ENCODE measurements around the gene ZNF30.
A peak's percentile ranks its signal among the peaks of the same experiment; 100 is the strongest.
"Not testable (repeated sequence)": the region's sequence is repeated elsewhere in the genome, so short reads cannot be mapped to it uniquely, and the experiment has no call there.

The ZNF30 gene

DNA sequence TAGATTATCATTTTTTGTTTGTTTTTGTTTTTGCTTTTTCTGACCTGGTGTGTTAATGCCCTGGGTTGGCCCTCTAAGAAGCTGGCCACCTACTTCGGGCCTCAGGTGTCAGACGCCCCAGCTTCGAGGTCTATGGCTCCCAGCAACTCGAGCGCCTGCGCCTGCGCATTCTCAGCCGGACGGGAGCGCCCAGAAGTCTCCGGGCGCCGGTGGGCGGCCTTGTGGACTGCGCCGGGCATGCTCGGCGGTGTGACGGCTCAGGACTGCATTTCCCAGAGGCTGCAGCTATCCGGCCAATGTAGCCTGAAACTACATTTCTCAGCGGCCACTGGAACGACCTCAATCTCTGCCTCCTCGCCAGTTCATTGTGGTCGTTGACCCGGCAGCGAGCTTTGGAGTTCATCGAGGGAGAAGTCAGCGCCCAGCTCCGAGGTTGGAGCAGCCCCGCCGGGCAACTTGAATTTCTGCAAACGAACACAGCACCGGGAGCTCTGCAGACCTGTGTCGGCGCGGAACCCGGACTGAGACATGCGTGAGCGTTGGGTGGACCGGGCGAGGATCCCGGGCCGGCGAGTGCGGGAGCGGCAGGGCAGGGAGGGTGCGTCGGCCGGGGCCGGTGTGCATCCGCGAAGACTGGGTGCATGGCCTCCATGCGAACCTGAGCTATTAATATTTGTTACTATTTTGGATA lies at the start of gene ZNF30:
Gene ZNF30, plus strand, starts transcription at position 219 of the 691 bp plus-strand sequence. CDS start 3,045 bp downstream, outside the sequence.
- peak; percentile 84 to 86 for DNase-seq

DNA sequence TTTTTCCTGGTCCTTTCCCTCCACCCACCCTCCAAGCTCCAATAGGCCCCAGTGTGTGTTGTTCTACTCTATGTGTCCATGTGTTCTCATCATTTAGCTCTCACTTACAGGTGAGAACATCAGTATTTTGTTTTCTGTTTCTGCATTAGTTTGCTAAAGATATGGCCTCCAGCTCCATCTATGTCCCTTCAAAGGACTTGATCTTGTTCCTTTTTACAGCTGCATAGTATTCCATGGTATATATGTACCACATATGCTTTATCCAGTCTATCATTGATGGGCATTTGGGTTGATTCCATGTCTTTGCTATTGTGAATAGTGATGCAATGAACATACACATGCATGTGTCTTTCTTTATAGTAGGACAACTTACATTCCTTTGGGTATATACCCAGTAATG lies 47.1 kb upstream of the ZNF30 start:
- DNase-seq = no peak

DNA sequence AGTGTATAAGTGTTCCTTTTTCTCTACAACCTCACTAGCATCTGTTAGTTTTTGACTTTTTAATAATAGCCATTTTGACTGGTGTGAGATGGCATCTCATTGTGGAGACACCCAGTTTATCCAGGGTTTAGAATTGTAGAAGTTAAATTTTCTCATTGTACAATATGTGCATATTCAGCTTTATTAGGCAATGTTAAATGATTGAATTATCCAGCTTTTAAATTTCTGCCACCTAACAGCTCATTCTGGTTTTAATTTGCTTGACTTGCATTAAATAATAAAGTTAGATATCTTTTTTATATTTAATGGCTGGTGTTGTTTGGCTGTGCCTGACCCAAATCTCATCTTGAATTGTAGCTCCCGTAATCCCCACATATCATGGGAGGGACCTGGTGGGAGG lies 46.7 kb upstream of the ZNF30 start:
- no peak for DNase-seq

DNA sequence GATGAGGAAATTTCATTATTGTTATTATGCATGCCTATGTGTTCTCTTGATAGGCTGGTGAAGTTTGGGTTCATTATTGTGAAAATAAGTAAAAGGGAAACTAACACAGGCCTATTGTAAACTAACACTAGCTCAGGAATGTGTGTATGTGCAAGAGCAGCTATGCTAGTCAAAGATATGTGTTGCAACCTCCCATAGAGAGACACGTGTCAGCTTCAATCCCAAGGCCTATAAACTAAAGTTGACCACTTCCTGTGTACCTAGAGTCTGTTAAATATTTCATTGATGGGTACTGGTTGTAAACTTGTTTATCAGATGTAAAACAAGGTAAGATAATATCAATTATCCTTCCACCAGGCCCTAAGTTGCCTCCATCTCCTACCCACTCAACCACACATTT lies 44.7 kb upstream of the ZNF30 start:
- no peak for DNase-seq

DNA sequence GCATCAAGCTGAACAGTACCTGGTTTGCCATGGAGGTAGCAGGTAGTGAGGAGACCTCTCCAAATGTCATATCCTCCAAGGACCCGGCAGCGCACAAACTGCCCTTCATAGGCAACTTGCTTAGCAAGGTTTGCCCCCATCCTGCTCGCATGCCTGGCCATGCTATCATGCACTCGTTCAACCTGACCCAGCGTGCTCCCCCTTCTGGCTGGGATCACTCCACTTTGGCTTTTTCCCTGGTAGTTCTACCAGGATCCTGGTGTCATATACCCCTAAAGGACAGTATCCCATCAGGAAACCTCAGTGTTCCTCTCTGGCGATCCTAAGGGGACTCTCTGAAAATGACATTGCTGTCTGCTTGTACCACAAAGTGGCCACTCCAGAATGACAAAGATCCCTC lies 38.6 kb upstream of the ZNF30 start:
- no peak for DNase-seq

DNA sequence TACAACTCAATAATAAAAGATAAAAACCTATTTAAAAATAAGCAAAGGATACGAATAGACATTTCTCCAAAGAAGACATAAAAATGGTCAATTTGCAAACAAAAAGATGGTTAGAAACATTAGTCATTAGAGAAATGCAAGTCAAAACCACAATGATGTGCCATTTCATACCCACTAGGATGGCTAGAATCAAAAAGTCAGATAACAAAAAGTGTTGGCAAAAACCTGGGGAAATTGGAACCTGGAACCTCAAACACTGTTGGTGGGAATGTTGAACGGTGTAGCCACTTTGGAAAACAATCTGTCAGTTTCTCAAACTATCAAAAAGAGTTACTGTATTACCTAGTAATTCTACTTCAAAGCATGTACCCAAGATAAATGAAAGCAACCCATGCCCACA lies 26.5 kb upstream of the ZNF30 start:
- no peak for DNase-seq

DNA sequence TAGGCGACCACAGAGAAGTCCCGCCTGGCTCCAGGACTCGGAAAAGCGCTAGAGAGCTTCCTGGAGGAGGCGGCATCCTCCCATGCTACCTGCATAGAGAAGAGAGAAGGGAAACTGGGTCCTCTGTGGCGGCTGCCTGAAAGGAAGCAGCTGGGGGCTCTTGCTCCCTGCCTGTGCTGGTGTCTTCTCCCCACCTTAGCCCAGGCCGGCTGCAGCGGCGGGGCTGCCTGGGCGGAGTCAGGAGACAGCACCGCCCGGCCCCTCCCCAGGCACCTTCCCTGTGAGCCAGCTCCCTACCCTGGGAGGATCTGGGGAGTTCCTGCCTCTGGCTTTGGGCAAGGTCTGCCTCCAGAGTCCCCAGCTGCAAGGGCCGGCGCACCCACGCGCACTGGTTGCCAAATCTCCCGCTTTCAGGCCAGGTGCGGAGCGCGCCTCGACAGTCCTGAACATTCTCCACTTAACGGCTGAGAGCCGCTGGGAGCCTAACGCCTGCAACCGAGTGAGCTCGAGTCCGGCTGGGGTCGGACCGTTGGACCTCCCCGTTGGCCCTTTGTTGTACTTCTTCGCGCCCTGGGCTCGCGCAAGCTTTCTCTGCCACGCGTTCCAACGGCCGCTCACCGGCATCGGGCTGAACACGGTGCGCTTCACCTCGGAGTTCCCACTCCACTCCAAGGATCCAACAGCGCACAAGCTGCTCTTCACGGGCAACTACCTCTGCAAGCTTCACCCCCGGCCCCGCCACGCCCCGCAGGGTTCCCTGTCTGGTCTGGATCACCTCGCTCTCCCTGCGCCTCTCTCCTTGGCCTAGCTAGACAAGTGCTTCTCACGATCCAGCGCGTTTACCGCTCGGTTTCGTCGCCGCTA lies 21.8 kb upstream of the ZNF30 start:
- DNase-seq = no peak

DNA sequence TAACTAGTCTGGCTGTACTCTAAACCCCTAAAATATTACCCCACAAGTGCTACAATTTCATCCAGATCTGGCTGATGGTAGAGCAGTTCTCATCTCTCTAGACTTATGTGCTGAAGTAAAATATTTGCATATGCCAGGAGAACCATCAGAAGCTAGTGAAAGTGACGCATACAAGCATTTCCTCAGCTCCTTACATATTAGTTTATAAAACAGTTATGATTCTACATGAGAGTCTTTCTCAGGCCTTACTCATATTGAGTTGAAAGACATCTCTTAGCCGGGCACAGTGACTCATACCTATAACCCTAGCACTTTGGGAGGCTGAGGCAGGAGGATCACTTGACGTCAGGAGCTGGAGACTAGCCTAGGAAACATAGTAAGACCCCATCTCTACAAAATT lies 15.9 kb upstream of the ZNF30 start:
- DNase-seq = no peak

DNA sequence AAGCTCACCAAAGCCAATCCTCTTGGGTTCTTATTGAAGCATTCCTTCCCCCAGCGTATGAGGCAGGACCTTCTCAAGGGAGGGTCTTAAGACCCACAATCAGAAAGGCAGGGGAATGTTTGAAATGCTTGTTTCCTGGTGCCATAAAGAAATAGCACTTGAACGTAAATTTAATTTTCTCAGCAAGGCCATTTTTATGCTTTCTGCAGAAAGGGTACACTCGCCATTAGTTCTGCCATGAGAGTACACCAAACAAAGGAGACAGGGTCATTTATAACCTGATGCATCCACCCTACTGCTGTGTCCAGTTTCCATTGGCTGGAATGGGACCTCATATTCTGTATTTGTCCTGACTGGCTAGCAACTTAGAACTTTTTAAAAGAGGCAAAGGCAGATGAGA lies 9.6 kb upstream of the ZNF30 start:
- DNase-seq = not testable (repeated sequence)

DNA sequence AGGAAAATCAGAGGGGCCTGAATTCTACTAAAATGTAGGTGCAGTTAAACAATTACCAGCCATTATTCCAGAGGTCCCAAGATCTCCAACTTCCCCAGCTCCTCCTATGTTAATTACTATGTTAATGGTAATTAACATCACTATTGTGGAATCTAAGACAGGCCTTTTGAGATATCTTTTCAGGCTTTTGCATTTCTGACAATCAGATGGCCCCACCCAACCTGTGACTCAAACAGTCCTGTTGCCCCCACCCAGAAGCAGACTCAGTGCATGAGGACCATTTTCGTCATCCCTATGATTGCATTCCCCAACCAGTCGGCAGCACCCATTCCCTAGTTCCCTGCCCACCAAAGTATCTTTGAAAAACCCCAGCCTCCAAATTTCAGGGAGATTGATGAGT lies 8.5 kb upstream of the ZNF30 start:
- DNase-seq = no peak

DNA sequence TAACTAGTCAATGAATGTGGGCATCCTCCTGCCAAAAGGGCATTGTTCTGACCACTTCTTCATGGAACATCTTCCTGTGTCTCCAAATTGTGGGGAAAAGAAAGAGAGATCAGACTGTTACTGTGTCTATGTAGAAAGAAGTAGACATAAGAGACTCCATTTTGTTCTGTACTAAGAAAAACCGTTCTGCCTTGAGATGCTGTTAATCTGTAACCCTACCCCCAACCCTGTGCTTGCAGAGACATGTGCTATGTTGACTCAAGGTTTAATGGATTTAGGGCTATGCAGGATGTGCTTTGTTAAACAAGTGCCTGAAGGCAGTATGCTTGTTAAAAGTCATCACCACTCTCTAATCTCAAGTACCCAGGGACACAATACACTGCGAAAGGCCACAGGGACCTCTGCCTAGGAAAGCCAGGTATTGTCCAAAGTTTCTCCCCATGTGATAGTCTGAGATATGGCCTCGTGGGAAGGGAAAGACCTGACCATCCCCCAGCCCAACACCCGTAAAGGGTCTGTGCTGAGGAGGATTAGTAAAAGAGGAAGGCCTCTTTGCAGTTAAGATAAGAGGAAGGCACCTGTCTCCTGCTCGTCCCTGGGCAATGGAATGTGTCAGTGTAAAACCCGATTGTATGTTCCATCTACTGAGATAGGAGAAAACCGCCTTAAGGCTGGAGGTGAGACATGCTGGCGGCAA lies 6.5 kb upstream of the ZNF30 start:
- DNase-seq = not testable (repeated sequence)

DNA sequence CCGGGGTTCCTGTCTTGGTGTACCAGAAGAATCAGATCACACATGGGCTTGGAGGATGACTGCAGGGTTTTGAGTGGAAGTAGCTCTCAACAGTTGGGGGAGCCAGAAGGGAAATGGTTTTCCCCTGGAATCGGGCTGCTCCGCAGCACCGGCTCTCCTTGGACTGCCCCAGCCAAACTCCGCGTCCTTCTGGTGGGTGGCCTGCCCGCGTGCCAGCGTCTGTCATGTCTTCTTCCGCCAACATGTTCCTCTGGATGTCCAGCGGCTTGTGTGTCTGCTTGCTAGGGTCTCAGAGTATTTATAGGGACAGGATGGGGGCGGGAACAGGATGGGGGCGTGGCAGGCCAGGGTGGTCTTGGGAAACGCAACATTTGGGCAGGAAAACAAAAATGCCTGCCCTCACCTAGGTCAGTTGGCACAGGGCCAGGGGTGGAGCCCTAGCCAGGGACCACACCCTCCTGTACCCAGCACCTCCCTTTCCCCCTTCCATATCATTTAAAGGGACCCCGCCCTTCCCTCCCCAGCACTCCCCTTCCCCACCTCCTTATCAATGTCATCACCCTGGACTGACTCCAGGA lies 1.3 kb upstream of the ZNF30 start:
- DNase-seq = no peak

DNA sequence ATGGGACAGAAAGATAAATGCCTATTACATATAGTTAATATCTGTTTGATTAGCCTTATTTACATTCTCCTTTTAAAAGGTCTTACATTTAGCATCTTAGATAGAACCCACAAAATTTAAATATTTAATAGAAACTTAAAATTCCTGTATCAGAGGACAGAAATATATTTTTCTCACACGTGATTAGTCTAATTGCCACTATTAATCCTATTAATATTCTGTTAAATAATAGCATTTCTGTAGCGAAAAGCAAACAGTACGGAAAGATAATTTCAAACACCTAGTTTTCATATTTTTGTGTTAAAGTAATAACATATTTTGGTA lies 380 bp upstream of the ZNF30 start:
- DNase-seq = no peak

DNA sequence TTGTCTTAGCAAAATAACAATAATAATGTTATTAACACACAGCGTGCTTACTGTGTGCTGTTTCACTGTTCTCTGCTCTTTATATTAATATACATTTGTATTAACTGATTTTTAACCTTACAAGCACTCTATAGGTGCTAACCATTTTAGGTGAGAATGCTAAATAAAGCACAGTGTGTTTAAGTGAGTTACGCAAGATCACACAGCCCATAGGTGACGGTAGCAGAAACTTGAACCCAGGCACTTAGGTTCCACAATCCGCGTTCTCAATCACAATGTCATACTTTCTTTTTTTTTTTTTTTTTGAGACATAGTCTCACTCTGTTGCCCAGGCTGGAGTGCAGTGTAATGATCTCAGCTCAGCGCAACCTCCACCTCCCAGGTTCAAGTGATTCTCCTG lies 5.8 kb downstream of the ZNF30 start:
- no peak for DNase-seq

DNA sequence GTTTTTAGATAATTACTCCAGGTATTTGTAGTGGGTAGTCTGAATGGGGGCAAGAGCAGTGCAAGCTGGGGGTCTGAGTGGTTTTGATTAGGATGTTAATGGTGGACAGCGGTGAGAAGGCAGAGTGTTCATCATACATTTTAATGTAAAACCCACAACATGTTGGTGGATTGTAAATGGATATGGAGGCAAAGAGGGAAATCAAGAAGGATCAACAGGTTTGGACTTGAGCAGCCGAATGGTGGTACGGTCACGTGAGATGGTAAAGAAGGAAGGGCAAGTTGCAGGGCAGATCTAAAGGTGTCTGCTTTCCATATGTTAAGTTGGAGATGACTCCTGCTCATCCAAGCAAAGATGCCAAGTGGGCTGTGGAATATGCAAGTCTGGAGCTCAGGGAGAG lies 9.5 kb downstream of the ZNF30 start:
- no peak for DNase-seq

DNA sequence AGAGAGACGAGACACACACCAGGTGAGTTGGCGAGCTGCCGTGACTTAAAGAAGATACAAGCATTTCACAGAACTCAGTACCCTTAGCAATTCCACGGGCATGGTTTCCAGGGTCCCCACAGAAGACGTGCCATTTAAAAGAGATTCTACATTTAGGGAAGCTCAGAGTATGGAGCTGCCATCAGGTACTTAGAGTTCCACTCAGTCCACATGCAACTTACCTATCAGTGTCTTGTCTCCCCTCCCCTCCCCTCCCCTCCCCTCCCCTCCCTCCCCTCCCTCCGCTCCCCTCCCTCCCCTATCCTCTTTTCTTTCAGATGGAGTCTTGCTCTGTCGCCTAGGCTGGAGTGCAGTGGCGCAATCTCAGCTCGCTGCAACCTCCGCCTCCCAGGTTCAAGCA lies 12.2 kb downstream of the ZNF30 start:
- no peak for DNase-seq

DNA sequence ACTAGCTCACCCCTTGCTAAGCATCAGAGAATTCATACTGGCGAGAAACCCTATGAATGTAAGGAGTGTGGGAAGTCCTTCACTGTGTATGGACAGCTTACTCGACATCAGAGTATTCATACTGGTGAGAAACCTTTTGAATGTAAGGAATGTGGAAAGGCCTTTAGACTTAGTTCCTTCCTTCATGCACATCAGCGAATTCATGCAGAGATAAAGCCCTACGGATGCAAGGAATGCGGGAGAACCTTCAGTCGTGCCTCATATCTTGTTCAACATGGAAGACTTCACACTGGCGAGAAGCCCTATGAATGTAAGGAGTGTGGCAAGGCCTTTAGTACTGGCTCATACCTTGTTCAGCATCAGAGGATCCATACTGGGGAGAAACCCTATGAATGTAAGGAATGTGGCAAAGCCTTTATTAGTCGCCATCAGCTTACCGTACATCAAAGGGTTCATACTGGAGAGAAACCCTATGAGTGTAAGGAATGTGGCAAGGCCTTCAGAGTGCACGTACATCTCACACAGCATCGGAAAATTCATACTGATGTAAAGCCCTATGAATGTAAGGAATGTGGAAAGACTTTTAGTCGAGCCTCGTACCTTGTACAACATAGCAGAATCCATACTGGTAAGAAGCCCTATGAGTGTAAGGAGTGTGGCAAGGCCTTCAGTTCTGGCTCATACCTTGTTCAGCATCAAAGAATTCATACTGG lies 17.3 kb downstream of the ZNF30 start:
- no peak for DNase-seq

DNA sequence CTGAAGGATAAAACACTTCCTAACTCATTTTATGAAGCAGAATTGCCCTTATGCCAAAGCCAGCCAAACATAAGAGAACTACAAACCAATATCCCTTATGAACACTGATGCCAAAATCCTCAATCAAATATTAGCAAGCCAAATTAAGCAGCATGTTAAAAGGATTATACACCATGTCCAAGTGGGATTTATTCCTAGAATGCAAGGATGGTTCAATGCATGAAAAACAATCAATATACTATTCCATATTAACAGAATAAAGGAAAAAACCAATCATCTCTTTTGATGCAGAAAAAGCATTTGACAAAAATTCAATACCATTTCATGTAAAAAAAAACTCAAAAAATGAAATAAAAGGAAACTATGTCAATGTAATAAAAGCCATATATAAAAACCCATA lies 26.4 kb downstream of the ZNF30 start:
- DNase-seq = no peak

DNA sequence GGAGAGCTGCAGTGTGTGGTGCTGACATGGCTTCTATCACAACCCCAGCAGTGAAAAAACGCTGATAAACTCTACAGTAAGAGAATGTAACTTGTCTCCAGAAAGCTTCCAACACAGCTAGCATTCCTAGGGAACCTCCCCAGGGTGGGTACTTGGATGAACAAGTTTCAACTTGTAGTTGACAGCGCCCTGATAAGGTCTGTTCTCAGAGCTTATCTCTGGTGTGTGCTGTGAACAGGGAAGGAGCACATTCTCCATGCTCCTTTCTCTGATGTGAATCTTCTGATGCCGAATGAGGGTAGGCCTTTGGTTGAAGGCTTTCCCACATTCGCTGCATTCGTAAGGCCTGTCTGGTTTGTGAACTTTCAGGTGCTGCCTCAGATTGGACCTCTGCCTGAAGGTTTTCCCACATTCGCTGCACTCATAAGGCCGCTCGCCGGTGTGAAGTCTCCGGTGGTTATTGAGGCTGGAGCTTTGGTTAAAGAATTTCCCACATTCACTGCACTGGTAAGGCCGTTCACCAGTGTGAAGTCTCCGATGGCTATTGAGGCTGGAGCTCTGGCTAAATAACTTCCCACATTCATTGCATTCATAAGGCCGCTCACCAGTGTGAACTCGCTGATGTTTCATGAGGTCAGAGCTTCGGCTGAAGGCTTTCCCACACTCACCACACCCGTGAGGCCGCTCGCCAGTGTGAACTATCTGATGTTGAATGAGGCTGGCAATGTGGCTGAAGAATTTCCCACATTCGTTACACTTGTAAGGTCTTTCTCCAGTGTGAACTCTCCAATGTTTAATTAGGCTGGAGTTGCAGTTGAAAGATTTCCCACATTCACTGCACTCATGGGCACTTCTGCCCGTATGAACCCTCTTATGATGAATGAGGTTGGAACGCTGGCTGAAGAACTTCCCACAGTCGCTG lies 31.4 kb downstream of the ZNF30 start:
- no peak for DNase-seq

DNA sequence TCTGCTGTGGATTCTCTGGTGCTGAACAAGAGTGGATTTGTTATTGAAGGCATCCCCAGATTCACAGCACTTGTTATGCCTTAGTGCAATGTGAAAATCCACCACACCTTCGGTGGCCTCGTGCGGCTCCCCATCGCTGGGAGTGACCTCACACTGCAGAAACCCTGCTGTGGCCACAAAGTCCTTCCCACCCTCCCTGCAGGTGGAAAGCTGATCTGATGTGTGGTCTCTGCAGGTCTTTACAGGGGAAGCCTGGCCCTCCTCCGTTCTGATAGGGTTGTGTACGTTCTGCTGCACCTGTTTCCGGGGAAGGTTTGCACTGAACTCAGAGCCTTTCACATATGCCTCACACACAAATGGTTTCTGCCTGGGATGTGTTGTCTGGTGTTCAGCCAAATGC lies 32.3 kb downstream of the ZNF30 start:
- DNase-seq = no peak

DNA sequence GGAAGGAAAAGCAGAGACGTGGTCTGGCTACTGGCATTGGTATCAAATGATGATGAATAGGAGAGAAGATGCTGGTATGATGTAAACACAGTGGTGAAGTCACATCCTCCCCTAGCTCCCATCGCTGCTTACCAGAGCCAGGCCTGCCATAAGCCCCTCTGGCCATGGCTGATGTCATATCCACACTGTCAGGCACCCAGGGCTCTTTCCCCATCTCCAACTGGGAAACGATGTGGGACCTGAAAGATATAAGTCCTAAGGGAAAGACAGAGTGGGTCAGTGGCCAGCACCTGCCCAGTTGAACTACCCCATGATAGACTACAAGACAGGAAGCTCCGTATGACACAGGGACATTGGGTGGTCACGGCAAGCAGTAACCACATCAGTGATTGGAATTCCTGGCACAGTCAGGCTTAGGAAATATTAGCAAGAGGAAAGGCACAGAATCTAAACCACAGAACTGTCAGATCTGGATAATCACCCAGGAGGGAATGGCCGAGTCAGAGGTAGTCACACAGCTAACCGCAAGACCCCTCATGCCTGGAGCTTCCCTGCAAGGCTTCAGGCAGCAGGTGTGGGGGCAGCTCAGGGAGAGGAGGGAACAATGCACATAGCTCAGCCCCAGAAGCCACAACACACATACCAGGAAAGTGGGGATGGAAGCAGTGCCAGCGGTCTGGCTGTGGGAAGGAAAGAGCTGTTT lies 33.6 kb downstream of the ZNF30 start:
- DNase-seq = no peak

Measured in CD4-positive, alpha-beta T cell treated with Interleukin-1 beta for 1 hour (primary cell).